BLaER1 treated with 17β-estradiol and CSF1 and Interleukin-3, amounts not matched to agents 10 nM and 100 nM (cell line): ENCODE results near the gene SPPL3.

ENCODE experiments used
- H3K27ac ChIP-seq, 11 experiments: shearing (Covaris generic); formaldehyde crosslinking; 2 replicates each; pipeline ENCODE4 v1.8.1; 2022
- H3K27me3 ChIP-seq, 11 experiments: shearing (Covaris generic); formaldehyde crosslinking; 2 replicates each; pipeline ENCODE4 v1.8.1; 2022
- H3K36me3 ChIP-seq, 11 experiments: shearing (Covaris generic); formaldehyde crosslinking; 2 replicates each; pipeline ENCODE4 v1.8.1; 2022
- H3K4me1 ChIP-seq, 10 experiments: shearing (Covaris generic); formaldehyde crosslinking; 2 replicates each; pipeline ENCODE4 v1.8.1; 2022
- H3K4me2 ChIP-seq, 11 experiments: shearing (Covaris generic); formaldehyde crosslinking; 2 replicates each; pipeline ENCODE4 v1.8.1; 2022
- H3K4me3 ChIP-seq, 10 experiments: shearing (Covaris generic); formaldehyde crosslinking; 2 replicates each; pipeline ENCODE4 v1.8.1; 2022
- H3K9ac ChIP-seq, 11 experiments: shearing (Covaris generic); formaldehyde crosslinking; 2 replicates each; pipeline ENCODE4 v1.8.1; 2022
- H3K9me3 ChIP-seq, 11 experiments: shearing (Covaris generic); formaldehyde crosslinking; replicated peaks in 1 of 11; 2 replicates each; pipeline ENCODE4 v1.8.1; 2022
- H4K20me1 ChIP-seq, 11 experiments: shearing (Covaris generic); formaldehyde crosslinking; 2 replicates each; pipeline ENCODE4 v1.8.1; 2022
- Cebpa-rat ChIP-seq, 11 experiments: shearing (Covaris generic); IDR thresholded peaks; 2 replicates each; pipeline ENCODE4 v1.8.1; 2022

Gene SPPL3

DNA sequence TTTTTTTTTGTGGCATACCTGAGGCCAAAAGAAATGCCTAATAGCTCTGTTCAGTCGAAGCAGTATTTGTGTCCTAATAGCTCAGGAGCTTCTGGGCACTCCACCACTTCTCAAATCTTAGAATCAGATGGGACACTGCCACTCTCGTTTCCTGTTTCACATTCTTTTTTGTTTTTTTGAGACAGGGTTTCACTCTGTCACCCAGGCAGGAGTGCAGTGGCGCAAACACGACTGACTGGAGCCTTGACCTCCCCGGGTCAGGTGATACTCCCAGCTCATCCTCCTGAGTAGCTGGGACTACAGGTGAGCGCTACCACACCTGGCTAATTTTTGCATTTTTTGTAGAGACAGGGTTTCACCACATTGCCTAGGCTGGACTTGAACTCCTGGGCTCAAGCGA lies 52.7 kb downstream of the SPPL3 start:
- Histone ChIP-seq H3K4me1 (peaks cover 30 to 82% (median 47%) of the 10 kb centered on the region in 10 experiments), H3K9me3 (no peaks in the 10 kb centered on the region), H3K9ac (no peak overlapping the region)

GRCh38 chr12:120849765-120850164 lies 54.4 kb downstream of the SPPL3 start:
- Histone ChIP-seq H3K27me3 (no peaks in the 10 kb centered on the region), H3K4me1 (peaks cover 19 to 71% (median 37%) of the 10 kb centered on the region in 10 experiments), H3K9ac (no peak overlapping the region), H3K9me3 (no peaks in the 10 kb centered on the region), H3K4me3 (no peak overlapping the region), H3K36me3 (peaks cover 0 to 9% (median 6%) of the 10 kb centered on the region in 11 experiments; a peak in 7 of 22 replicates), H3K4me2 (peak overlapping the region in 2 of 11 experiments; percentile 4 to 12; a peak in 3 of 22 replicates), H3K27ac (no peak overlapping the region), H4K20me1 (peaks cover 34 to 94% (median 87%) of the 10 kb centered on the region in 11 experiments; a peak in 20 of 22 replicates)
- TF ChIP-seq Cebpa-rat (IDR thresholded peaks at IDR 0.05) = no peak

More for the DNA sequence above, 52.7 kb downstream of the SPPL3 start:
- H3K27ac ChIP-seq = peak overlapping the region in 2 of 11 experiments; percentile 0 to 18; a peak in 2 of 22 replicates
- H3K4me3 ChIP-seq = no peak overlapping the region
- TF ChIP-seq Cebpa-rat (IDR thresholded peaks at IDR 0.05) = no peak
- H4K20me1 ChIP-seq = peaks cover 37 to 94% (median 89%) of the 10 kb centered on the region in 11 experiments; a peak in 19 of 22 replicates
- 0 out of 22 replicates have a peak, but pooled peaks cover 0 to 5% (median 0%) of the 10 kb centered on the region in 11 experiments for H3K36me3 ChIP-seq
- H3K4me2 ChIP-seq = peak overlapping the region; percentile 28 to 89 (median 53)
- H3K27me3 ChIP-seq = no peaks in the 10 kb centered on the region

GRCh38 chr12:120847814-120848213 lies 56.3 kb downstream of the SPPL3 start:
- TF ChIP-seq Cebpa-rat (IDR thresholded peaks at IDR 0.05) = no peak
- no peak overlapping the region for H3K27ac ChIP-seq
- no peaks in the 10 kb centered on the region for H3K27me3 ChIP-seq
- no peak overlapping the region for H3K9ac ChIP-seq
- peaks cover 43 to 94% (median 87%) of the 10 kb centered on the region in 11 experiments; a peak in 21 of 22 replicates for H4K20me1 ChIP-seq
- H3K9me3 ChIP-seq = no peaks in the 10 kb centered on the region
- peaks cover 0 to 10% (median 6%) of the 10 kb centered on the region in 11 experiments; a peak in 8 of 22 replicates for H3K36me3 ChIP-seq
- H3K4me3 ChIP-seq = no peak overlapping the region
- peaks cover 8 to 61% (median 23%) of the 10 kb centered on the region in 10 experiments for H3K4me1 ChIP-seq
- H3K4me2 ChIP-seq = peak overlapping the region in 5 of 11 experiments; percentile 4 to 69 (median 30); a peak in 8 of 22 replicates

GRCh38 chr12:120847392-120847791 lies 56.8 kb downstream of the SPPL3 start:
- H3K9ac ChIP-seq = no peak overlapping the region
- peaks cover 8 to 60% (median 23%) of the 10 kb centered on the region in 10 experiments for H3K4me1 ChIP-seq
- peak overlapping the region in 5 of 11 experiments; percentile 4 to 69 (median 25); a peak in 5 of 22 replicates for H3K4me2 ChIP-seq
- H3K27ac ChIP-seq = no peak overlapping the region
- H3K4me3 ChIP-seq = no peak overlapping the region
- H3K9me3 ChIP-seq = no peaks in the 10 kb centered on the region
- H4K20me1 ChIP-seq = peaks cover 43 to 97% (median 90%) of the 10 kb centered on the region in 11 experiments; a peak in 21 of 22 replicates
- TF ChIP-seq Cebpa-rat (IDR thresholded peaks at IDR 0.05) = no peak
- no peaks in the 10 kb centered on the region for H3K27me3 ChIP-seq
- H3K36me3 ChIP-seq = peaks cover 0 to 10% (median 6%) of the 10 kb centered on the region in 11 experiments; a peak in 8 of 22 replicates

- H4K20me1 ChIP-seq = peaks cover 40 to 100% (median 92%) of the 10 kb centered on the region in 11 experiments; a peak in 21 of 22 replicates
- no peak overlapping the region for H3K4me2 ChIP-seq
- H3K9me3 ChIP-seq = no peaks in the 10 kb centered on the region
- H3K4me3 ChIP-seq = no peak overlapping the region
- no peaks in the 10 kb centered on the region for H3K27me3 ChIP-seq
- H3K9ac ChIP-seq = no peak overlapping the region
- peaks cover 0 to 10% (median 6%) of the 10 kb centered on the region in 11 experiments; a peak in 8 of 22 replicates for H3K36me3 ChIP-seq
- H3K4me1 ChIP-seq = peaks cover 6 to 57% (median 20%) of the 10 kb centered on the region in 10 experiments
- no peak for TF ChIP-seq Cebpa-rat (IDR thresholded peaks at IDR 0.05)
- no peak overlapping the region for H3K27ac ChIP-seq
These were observed 57.4 kb downstream of the SPPL3 start for GRCh38 chr12:120846721-120847120.

GRCh38 chr12:120845696-120846095 lies 58.5 kb downstream of the SPPL3 start:
- Histone ChIP-seq H3K9me3 (no peaks in the 10 kb centered on the region), H3K27ac (no peak overlapping the region), H3K4me3 (no peak overlapping the region), H3K4me2 (no peak overlapping the region), H3K36me3 (peaks cover 0 to 14% (median 8%) of the 10 kb centered on the region in 11 experiments; a peak in 8 of 22 replicates), H4K20me1 (peaks cover 33 to 100% (median 84%) of the 10 kb centered on the region in 11 experiments; a peak in 21 of 22 replicates), H3K4me1 (peaks cover 0 to 47% (median 12%) of the 10 kb centered on the region in 10 experiments; a peak in 13 of 20 replicates), H3K27me3 (no peaks in the 10 kb centered on the region), H3K9ac (no peak overlapping the region)
- no peak for TF ChIP-seq Cebpa-rat (IDR thresholded peaks at IDR 0.05)

GRCh38 chr12:120844768-120845449 lies 59.2 kb downstream of the SPPL3 start:
- Histone ChIP-seq H3K4me2 (no peak overlapping the region), H3K4me1 (peaks cover 0 to 39% (median 12%) of the 10 kb centered on the region in 10 experiments; a peak in 13 of 20 replicates), H3K36me3 (peaks cover 0 to 18% (median 8%) of the 10 kb centered on the region in 11 experiments; a peak in 8 of 22 replicates), H3K27ac (no peak overlapping the region), H3K4me3 (no peak overlapping the region), H3K9me3 (no peaks in the 10 kb centered on the region), H3K27me3 (no peaks in the 10 kb centered on the region), H4K20me1 (peaks cover 30 to 100% (median 79%) of the 10 kb centered on the region in 11 experiments; a peak in 21 of 22 replicates), H3K9ac (no peak overlapping the region)
- no peak for TF ChIP-seq Cebpa-rat (IDR thresholded peaks at IDR 0.05)

DNA sequence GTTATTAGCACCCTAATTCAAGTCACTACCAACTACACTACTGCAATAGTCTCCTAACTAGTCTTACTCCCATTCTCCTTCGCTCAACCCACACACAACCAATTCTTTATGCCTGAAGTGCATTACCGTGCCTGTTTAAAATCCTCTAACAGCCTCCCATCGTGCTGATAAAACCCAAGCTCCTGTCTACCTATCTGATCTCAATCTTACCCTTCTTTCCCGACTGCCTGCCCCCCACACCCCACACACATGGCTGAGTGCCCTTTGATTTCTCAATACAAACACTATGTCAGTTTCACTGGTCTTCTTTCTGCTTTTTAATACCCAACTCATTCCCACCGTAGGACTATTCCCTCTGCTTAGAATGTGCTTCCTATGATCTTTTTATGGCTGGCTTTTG lies 59.9 kb downstream of the SPPL3 start:
- H3K4me1 ChIP-seq = peaks cover 0 to 33% (median 12%) of the 10 kb centered on the region in 10 experiments; a peak in 13 of 20 replicates
- peaks cover 0 to 18% (median 8%) of the 10 kb centered on the region in 11 experiments; a peak in 9 of 22 replicates for H3K36me3 ChIP-seq
- H3K4me2 ChIP-seq = no peak overlapping the region
- no peaks in the 10 kb centered on the region for H3K27me3 ChIP-seq
- peaks cover 30 to 100% (median 73%) of the 10 kb centered on the region in 11 experiments; a peak in 21 of 22 replicates for H4K20me1 ChIP-seq
- H3K9me3 ChIP-seq = peaks cover 0 to 4% (median 0%) of the 10 kb centered on the region in 11 experiments; a peak in 1 of 22 replicates
- H3K4me3 ChIP-seq = no peak overlapping the region
- H3K9ac ChIP-seq = no peak overlapping the region
- no peak for TF ChIP-seq Cebpa-rat (IDR thresholded peaks at IDR 0.05)
- H3K27ac ChIP-seq = no peak overlapping the region

DNA sequence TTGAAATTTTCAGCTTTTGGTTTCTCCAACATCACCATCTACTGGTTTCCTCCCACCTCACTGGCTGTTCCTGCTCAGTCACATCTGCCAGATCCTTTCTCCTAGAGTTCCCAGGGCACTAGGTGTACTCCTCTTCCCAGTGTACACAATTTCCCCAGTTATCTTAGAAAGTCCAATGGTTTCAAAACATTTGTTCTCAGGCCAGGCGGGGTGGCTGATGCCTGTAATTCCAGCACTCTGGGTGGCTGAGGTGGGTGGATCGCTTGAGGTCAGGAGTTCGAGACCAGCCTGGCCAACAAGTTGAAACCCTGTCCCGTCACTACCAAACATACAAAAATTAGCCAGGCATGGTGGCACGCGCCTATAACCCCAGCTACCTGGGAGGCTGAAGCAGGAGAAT lies 60.7 kb downstream of the SPPL3 start:
- no peak overlapping the region for H3K4me3 ChIP-seq
- no peak overlapping the region for H3K27ac ChIP-seq
- no peak for TF ChIP-seq Cebpa-rat (IDR thresholded peaks at IDR 0.05)
- H3K27me3 ChIP-seq = no peaks in the 10 kb centered on the region
- peaks cover 30 to 95% (median 65%) of the 10 kb centered on the region in 11 experiments; a peak in 21 of 22 replicates for H4K20me1 ChIP-seq
- no peak overlapping the region for H3K9ac ChIP-seq
- peaks cover 0 to 18% (median 8%) of the 10 kb centered on the region in 11 experiments; a peak in 10 of 22 replicates for H3K36me3 ChIP-seq
- no peak overlapping the region for H3K4me2 ChIP-seq
- H3K4me1 ChIP-seq = peaks cover 0 to 29% (median 12%) of the 10 kb centered on the region in 10 experiments; a peak in 13 of 20 replicates
- peaks cover 0 to 4% (median 0%) of the 10 kb centered on the region in 11 experiments; a peak in 1 of 22 replicates for H3K9me3 ChIP-seq
